Measurements from ENCODE around the gene FAM32A.

The FAM32A gene

DNA sequence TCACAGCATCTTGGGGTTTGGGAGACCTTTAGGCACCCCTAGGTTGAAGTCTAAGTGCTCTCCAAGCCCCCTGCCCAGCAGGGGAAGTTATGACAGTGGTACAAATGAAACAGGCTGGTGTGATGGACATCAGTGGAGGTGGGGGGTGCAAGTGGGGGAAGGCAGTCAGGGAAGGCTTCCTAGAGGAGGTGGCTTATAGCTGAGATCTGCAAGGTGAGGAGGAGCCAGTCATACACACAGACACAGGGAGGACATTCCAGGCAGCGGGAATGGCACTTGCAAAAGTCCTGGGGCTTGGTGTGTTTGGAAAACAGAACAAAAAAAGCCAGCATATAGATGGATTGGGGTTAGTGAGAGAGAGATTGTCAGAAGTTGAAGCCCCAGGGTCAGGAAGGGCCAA lies 30.1 kb upstream of the FAM32A start:
- TF ChIP-seq EZH2phosphoT487 (IDR thresholded peaks at IDR 0.05; ENCODE audit: borderline replicate concordance) = no peak
- TF ChIP-seq, protein P1, sequence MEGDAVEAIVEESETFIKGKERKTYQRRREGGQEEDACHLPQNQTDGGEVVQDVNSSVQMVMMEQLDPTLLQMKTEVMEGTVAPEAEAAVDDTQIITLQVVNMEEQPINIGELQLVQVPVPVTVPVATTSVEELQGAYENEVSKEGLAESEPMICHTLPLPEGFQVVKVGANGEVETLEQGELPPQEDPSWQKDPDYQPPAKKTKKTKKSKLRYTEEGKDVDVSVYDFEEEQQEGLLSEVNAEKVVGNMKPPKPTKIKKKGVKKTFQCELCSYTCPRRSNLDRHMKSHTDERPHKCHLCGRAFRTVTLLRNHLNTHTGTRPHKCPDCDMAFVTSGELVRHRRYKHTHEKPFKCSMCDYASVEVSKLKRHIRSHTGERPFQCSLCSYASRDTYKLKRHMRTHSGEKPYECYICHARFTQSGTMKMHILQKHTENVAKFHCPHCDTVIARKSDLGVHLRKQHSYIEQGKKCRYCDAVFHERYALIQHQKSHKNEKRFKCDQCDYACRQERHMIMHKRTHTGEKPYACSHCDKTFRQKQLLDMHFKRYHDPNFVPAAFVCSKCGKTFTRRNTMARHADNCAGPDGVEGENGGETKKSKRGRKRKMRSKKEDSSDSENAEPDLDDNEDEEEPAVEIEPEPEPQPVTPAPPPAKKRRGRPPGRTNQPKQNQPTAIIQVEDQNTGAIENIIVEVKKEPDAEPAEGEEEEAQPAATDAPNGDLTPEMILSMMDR (conservative IDR thresholded peaks at IDR 0.05; ENCODE audit: low read length) = no peak

DNA sequence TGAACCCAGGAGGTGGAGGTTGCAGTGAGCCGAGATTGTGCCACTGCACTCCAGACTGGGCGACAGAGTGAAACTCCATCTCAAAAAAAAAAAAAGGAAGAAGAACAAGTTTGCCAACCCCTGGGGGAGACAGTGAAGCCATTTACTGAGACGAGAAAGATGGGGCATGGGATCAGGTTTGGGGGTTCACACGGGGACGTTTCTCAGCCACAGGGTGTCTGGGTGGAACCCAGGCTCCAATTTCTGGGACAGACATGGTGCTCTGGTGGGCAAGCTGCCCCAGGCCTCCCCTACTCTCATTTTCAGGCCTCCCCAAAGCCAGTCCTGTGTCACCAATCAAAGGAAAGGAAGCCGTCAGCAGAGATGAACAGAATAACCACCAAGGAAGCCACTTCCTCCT lies 28.3 kb upstream of the FAM32A start:
- H3K9me3 ChIP-seq (ENCODE audit: insufficient read depth, low read depth, low read length) = no peaks in the 10 kb centered on the region
- no peaks in the 10 kb centered on the region for H3K9me2 ChIP-seq (replicated peaks; ENCODE audit: low read depth, low read length)
- H3F3A ChIP-seq (ENCODE audit: low read depth) = peaks cover 17% of the 10 kb centered on the region; the same call in 1 of the 2 replicates
- H3K4me3 ChIP-seq (ENCODE audit: low read length, poor library complexity, severe bottlenecking) = no peak overlapping the region
- H4K20me1 ChIP-seq (ENCODE audit: insufficient read depth, low read length, poor library complexity, severe bottlenecking) = peaks cover 33% of the 10 kb centered on the region
- H3K79me2 ChIP-seq (ENCODE audit: insufficient read depth, low read length) = peaks cover 39% of the 10 kb centered on the region
- H3K4me1 ChIP-seq (ENCODE audit: insufficient read depth, low read length, poor library complexity, severe bottlenecking) = peaks cover 19% of the 10 kb centered on the region
- H2AFZ ChIP-seq (ENCODE audit: low read length) = no peak overlapping the region
- H3K9ac ChIP-seq (ENCODE audit: low read depth, low read length, poor library complexity, severe bottlenecking) = no peak overlapping the region
- no peaks in the 10 kb centered on the region for H3K27me3 ChIP-seq (ENCODE audit: insufficient read depth, low read length, poor library complexity, severe bottlenecking)
- peaks cover 61% of the 10 kb centered on the region for H3K36me3 ChIP-seq (ENCODE audit: insufficient read depth, low read length)
- TF ChIP-seq, protein P1 (conservative IDR thresholded peaks at IDR 0.05; ENCODE audit: low read length) = no peak
- no peak for TF ChIP-seq EZH2phosphoT487 (IDR thresholded peaks at IDR 0.05; ENCODE audit: borderline replicate concordance)
- no peak overlapping the region for H3K4me2 ChIP-seq (ENCODE audit: low read depth, low read length, poor library complexity, severe bottlenecking)

More for the DNA sequence above, 30.1 kb upstream of the FAM32A start:
- Histone ChIP-seq H3K4me1 (ENCODE audit: insufficient read depth, low read length, poor library complexity, severe bottlenecking) (peaks cover 30% of the 10 kb centered on the region), H3K4me2 (ENCODE audit: low read depth, low read length, poor library complexity, severe bottlenecking) (no peak overlapping the region), H2AFZ (ENCODE audit: low read length) (no peak overlapping the region), H3F3A (ENCODE audit: low read depth) (peaks cover 17% of the 10 kb centered on the region; the same call in 1 of the 2 replicates), H3K9me2 (replicated peaks; ENCODE audit: low read depth, low read length) (no peaks in the 10 kb centered on the region), H3K9ac (ENCODE audit: low read depth, low read length, poor library complexity, severe bottlenecking) (no peak overlapping the region), H3K4me3 (ENCODE audit: low read length, poor library complexity, severe bottlenecking) (no peak overlapping the region), H3K79me2 (ENCODE audit: insufficient read depth, low read length) (peaks cover 56% of the 10 kb centered on the region), H3K27me3 (ENCODE audit: insufficient read depth, low read length, poor library complexity, severe bottlenecking) (no peaks in the 10 kb centered on the region), H3K36me3 (ENCODE audit: insufficient read depth, low read length) (peaks cover 69% of the 10 kb centered on the region), H3K9me3 (ENCODE audit: insufficient read depth, low read depth, low read length) (no peaks in the 10 kb centered on the region), H4K20me1 (ENCODE audit: insufficient read depth, low read length, poor library complexity, severe bottlenecking) (peaks cover 43% of the 10 kb centered on the region)

DNA sequence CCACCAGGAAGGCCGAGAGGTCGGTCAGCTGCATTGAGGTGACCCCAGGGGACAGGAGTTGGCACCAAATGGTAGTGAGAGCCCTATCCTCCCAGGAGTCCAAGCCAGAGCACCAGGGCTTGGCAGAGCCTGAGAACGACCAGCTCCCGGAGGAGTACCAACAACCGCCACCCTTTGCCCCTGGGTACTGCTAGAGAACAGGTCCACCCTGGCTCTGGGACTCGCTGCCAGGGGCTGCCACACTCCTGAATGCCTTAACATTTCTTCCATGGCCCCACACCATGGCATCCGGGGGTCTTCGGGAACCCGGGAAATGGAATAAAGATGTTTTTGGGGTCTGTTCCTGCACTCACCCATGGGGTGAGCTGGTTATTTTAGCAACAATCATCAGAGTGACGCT lies 27.6 kb upstream of the FAM32A start:
- H4K20me1 ChIP-seq (ENCODE audit: insufficient read depth, low read length, poor library complexity, severe bottlenecking) = peaks cover 29% of the 10 kb centered on the region
- no peaks in the 10 kb centered on the region for H3K9me3 ChIP-seq (ENCODE audit: insufficient read depth, low read depth, low read length)
- H3K9ac ChIP-seq (ENCODE audit: low read depth, low read length, poor library complexity, severe bottlenecking) = no peak overlapping the region
- peaks cover 17% of the 10 kb centered on the region; the same call in 1 of the 2 replicates for H3F3A ChIP-seq (ENCODE audit: low read depth)
- H3K36me3 ChIP-seq (ENCODE audit: insufficient read depth, low read length) = peaks cover 56% of the 10 kb centered on the region
- TF ChIP-seq EZH2phosphoT487 (IDR thresholded peaks at IDR 0.05; ENCODE audit: borderline replicate concordance) = no peak
- TF ChIP-seq, protein P1 (conservative IDR thresholded peaks at IDR 0.05; ENCODE audit: low read length) = no peak
- H3K4me2 ChIP-seq (ENCODE audit: low read depth, low read length, poor library complexity, severe bottlenecking) = no peak overlapping the region
- no peaks in the 10 kb centered on the region for H3K27me3 ChIP-seq (ENCODE audit: insufficient read depth, low read length, poor library complexity, severe bottlenecking)
- no peak overlapping the region for H2AFZ ChIP-seq (ENCODE audit: low read length)
- H3K9me2 ChIP-seq (replicated peaks; ENCODE audit: low read depth, low read length) = no peaks in the 10 kb centered on the region
- peaks cover 20% of the 10 kb centered on the region for H3K4me1 ChIP-seq (ENCODE audit: insufficient read depth, low read length, poor library complexity, severe bottlenecking)
- H3K79me2 ChIP-seq (ENCODE audit: insufficient read depth, low read length) = peaks cover 33% of the 10 kb centered on the region
- no peak overlapping the region for H3K4me3 ChIP-seq (ENCODE audit: low read length, poor library complexity, severe bottlenecking)
